Karpas-422 (cell line): Measurements from ENCODE around the gene TRAPPC14. TPM values are rescaled to one million over a fixed set of nuclear protein-coding genes. Genes with fewer than 3 reads are reported as not detected.

Experiments used
- DNase-seq: peaks from one replicate; pipeline ENCODE4 v3.0.0-alpha.2; 2015
- H2AFZ ChIP-seq: fragments of 200-600 bp; sonication (generic); 2 replicates; pipeline ENCODE4 v1.6.1; 2014; ENCODE audit warnings: antibody characterized with exemption, low read length, mixed read lengths
- H3K27ac ChIP-seq: fragments of 200-600 bp; sonication (generic); 2 replicates; pipeline ENCODE4 v1.5.1; 2014; ENCODE audit warnings: mild to moderate bottlenecking, low read length, moderate library complexity
- H3K27me3 ChIP-seq: fragments of 200-600 bp; sonication (generic); 2 replicates; pipeline ENCODE4 v1.6.1; 2014; ENCODE audit warnings: low read length, mixed read lengths
- H3K36me3 ChIP-seq: fragments of 200-600 bp; sonication (generic); 2 replicates; pipeline ENCODE4 v1.6.1; 2014; ENCODE audit warnings: low read length, mixed read lengths; ENCODE audit not compliant: insufficient read depth
- H3K4me1 ChIP-seq: fragments of 200-600 bp; sonication (generic); 2 replicates; pipeline ENCODE4 v1.6.1; 2014; ENCODE audit warnings: mild to moderate bottlenecking, low read length, mixed read lengths
- H3K4me2 ChIP-seq: fragments of 200-600 bp; sonication (generic); 2 replicates; pipeline ENCODE4 v1.6.1; 2014; ENCODE audit warnings: low read length, low read depth, mild to moderate bottlenecking; ENCODE audit not compliant: poor library complexity, severe bottlenecking
- H3K4me3 ChIP-seq: fragments of 200-600 bp; sonication (generic); 2 replicates; pipeline ENCODE4 v1.5.1; 2014; ENCODE audit warnings: mild to moderate bottlenecking, antibody characterized with exemption, low read length, mixed read lengths
- H3K79me2 ChIP-seq: fragments of 200-600 bp; sonication (generic); 2 replicates; pipeline ENCODE4 v1.6.1; 2014; ENCODE audit warnings: mild to moderate bottlenecking, low read length, mixed read lengths
- H3K9ac ChIP-seq: fragments of 200-600 bp; sonication (generic); 2 replicates; pipeline ENCODE4 v1.6.0; 2014; ENCODE audit warnings: low read length
- H3K9me2 ChIP-seq: fragments of 200-600 bp; sonication (generic), shearing (Covaris generic); replicated peaks from 2 replicates; pipeline ENCODE4 v1.6.0; 2014; ENCODE audit warnings: mild to moderate bottlenecking, low read length, moderate library complexity; ENCODE audit not compliant: insufficient read depth
- H3K9me3 ChIP-seq: fragments of 300-700, 200-600 bp; sonication (generic); 2 replicates; pipeline ENCODE4 v1.6.1; 2014; ENCODE audit warnings: low read length, mixed read lengths
- H4K20me1 ChIP-seq: fragments of 200-600 bp; sonication (generic); 2 replicates; pipeline ENCODE4 v1.6.1; 2014; ENCODE audit warnings: mild to moderate bottlenecking, antibody characterized with exemption, low read length, low read depth; ENCODE audit not compliant: insufficient read depth
- total RNA-seq: library from RNA; depleted of rRNA; stranded (reverse); fragments of >200 nt; shearing (Covaris generic); gene quantifications from 2 replicates; pipeline ENCODE4 v1.2.3, GENCODE V29; 2014; ENCODE audit warnings: low replicate concordance

TRAPPC14 gene
- total RNA-seq, 1 experiment from 2014 or later, result 15.8 TPM

GRCh38 chr7:100177045-100178001 is 18.8 kb upstream of the TRAPPC14 start, which contains the start of the genes GPC2 and STAG3:
Gene GPC2 (minus strand): TSS chr7:100177381. CDS start chr7:100177199, 182 bp downstream.
Gene STAG3 (plus strand): TSS chr7:100177918. CDS start chr7:100180557, 2,639 bp downstream.
- Histone ChIP-seq H4K20me1 (peaks cover 3% of the 10 kb centered on the region; the same call in 1 of the 2 replicates), H3K4me1 (peaks cover 8% of the 10 kb centered on the region), H3K79me2 (no peaks in the 10 kb centered on the region), H3K9me2 (no peaks in the 10 kb centered on the region), H3K9ac (peak within 1 kb of the TSS; percentile 83), H2AFZ (peak within 1 kb of the TSS; percentile 98), H3K36me3 (no peaks in the 10 kb centered on the region), H3K9me3 (no peaks in the 10 kb centered on the region), H3K27me3 (no peaks in the 10 kb centered on the region), H3K4me3 (peak within 1 kb of the TSS; percentile 89), H3K4me2 (peak within 1 kb of the TSS; percentile 96), H3K27ac (no peak within 1 kb of the TSS)
- DNase-seq, result peak; percentile 99

GRCh38 chr7:100176096-100177044 is 17.8 kb upstream of the TRAPPC14 start:
- no peaks in the 10 kb centered on the region for H3K79me2 ChIP-seq
- peak overlapping the region; percentile 96 for H3K4me2 ChIP-seq
- peaks cover 3% of the 10 kb centered on the region; the same call in 1 of the 2 replicates for H4K20me1 ChIP-seq
- H3K9ac ChIP-seq, result peak overlapping the region; percentile 83
- H2AFZ ChIP-seq, result peak overlapping the region; percentile 98
- no peaks in the 10 kb centered on the region for H3K36me3 ChIP-seq
- peak overlapping the region; percentile 89 for H3K4me3 ChIP-seq
- no peaks in the 10 kb centered on the region for H3K9me2 ChIP-seq
- no peak for DNase-seq
- no peaks in the 10 kb centered on the region for H3K27me3 ChIP-seq
- peaks cover 8% of the 10 kb centered on the region for H3K4me1 ChIP-seq
- H3K27ac ChIP-seq, result no peak overlapping the region
- H3K9me3 ChIP-seq, result no peaks in the 10 kb centered on the region

DNA sequence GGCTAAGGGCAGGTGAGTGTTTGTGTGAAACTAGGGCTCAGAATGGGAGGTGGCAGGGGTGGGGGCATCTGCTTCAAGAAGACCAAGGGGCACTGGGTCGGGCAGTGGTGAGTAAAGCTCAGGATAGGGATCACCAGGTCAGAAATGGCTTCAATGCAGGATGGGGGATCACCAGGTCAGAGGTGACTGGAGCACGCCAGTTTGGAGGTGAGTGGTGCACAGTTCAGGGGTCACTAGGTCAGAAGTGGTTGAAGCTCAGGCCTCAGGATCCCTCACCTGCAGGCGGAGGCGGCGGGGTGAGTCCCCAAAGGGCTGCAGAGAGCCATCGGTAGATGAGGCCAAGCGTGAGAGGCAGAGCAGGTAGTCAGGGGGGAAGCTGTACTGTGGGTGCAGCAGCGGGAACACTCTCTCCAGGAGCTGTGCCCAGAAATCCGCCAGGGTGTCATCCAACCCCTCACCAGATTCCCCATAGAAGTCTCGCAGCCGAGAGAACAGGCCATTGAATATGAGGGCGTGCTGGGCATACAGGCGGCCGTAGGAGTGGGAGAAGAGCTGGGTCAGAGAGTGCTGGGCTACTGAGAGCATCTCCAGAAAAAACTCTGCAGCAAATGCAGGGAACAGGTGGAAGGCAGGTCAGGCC is 16.9 kb upstream of the TRAPPC14 start:
- no peak overlapping the region for H3K4me3 ChIP-seq
- H3K4me2 ChIP-seq, result no peak overlapping the region
- no peaks in the 10 kb centered on the region for H3K27me3 ChIP-seq
- H2AFZ ChIP-seq, result no peak overlapping the region
- no peaks in the 10 kb centered on the region for H3K9me3 ChIP-seq
- no peak for DNase-seq
- H3K9ac ChIP-seq, result no peak overlapping the region
- H4K20me1 ChIP-seq, result peaks cover 3% of the 10 kb centered on the region; the same call in 1 of the 2 replicates
- no peak overlapping the region for H3K27ac ChIP-seq
- H3K36me3 ChIP-seq, result no peaks in the 10 kb centered on the region
- H3K79me2 ChIP-seq, result no peaks in the 10 kb centered on the region
- no peaks in the 10 kb centered on the region for H3K9me2 ChIP-seq
- peaks cover 8% of the 10 kb centered on the region for H3K4me1 ChIP-seq

DNA sequence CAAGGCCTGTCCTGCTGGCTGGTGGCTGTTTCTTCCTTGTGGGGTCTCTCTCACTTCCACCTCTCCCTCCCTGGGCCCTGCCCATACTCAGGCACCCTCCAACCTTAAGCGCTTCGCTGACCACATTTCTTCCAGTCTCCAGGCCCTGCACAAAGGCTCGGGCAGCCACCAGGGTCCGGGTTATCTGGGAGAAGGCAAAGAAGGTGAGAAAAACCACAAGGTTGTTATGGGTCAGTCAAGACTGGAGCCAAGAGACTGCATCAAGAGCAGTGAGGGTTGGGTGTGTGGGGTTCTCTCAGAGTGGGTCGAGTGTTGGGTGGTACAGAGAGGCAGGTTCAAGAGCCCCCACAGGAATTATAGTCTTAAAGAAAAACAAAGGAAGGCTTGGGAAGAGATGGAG is 16.1 kb upstream of the TRAPPC14 start:
- no peak overlapping the region for H3K4me3 ChIP-seq
- no peaks in the 10 kb centered on the region for H3K27me3 ChIP-seq
- H2AFZ ChIP-seq, result no peak overlapping the region
- H3K27ac ChIP-seq, result no peak overlapping the region
- H3K79me2 ChIP-seq, result no peaks in the 10 kb centered on the region
- no peak overlapping the region for H3K9ac ChIP-seq
- no peak overlapping the region for H3K4me2 ChIP-seq
- DNase-seq, result no peak
- H3K9me2 ChIP-seq, result no peaks in the 10 kb centered on the region
- peaks cover 3% of the 10 kb centered on the region; the same call in 1 of the 2 replicates for H4K20me1 ChIP-seq
- H3K9me3 ChIP-seq, result no peaks in the 10 kb centered on the region
- peaks cover 8% of the 10 kb centered on the region for H3K4me1 ChIP-seq
- H3K36me3 ChIP-seq, result no peaks in the 10 kb centered on the region

GRCh38 chr7:100173806-100174495 is 15.4 kb upstream of the TRAPPC14 start:
- Histone ChIP-seq H4K20me1 (peaks cover 3% of the 10 kb centered on the region; the same call in 1 of the 2 replicates), H3K27me3 (no peaks in the 10 kb centered on the region), H2AFZ (no peak overlapping the region), H3K9ac (no peak overlapping the region), H3K9me2 (no peaks in the 10 kb centered on the region), H3K4me2 (no peak overlapping the region), H3K27ac (no peak overlapping the region), H3K4me3 (no peak overlapping the region), H3K4me1 (peaks cover 8% of the 10 kb centered on the region), H3K36me3 (no peaks in the 10 kb centered on the region), H3K9me3 (no peaks in the 10 kb centered on the region), H3K79me2 (no peaks in the 10 kb centered on the region)
- DNase-seq, result no peak

DNA sequence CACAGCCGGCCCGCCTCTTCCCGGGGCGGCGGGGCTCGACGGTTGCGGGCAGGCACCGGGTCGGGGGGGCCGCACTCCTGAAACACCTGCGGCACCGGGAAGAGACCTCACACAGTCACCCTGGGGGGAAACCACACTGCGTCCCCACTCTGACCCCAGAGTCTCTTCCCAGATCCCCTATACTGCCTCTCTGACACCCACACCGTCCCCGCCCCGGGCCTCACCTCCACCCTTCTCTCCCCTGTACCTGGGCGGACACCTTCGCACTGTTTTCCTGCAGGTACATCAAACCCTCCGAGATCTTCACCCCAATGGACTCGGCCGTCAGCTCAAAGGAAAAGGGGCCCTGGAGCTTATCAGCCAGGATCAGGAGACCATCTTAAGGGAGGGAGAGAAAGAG is 13.3 kb upstream of the TRAPPC14 start:
- H3K4me2 ChIP-seq, result no peak overlapping the region
- H3K36me3 ChIP-seq, result no peaks in the 10 kb centered on the region
- H3K27ac ChIP-seq, result no peak overlapping the region
- no peaks in the 10 kb centered on the region for H3K9me2 ChIP-seq
- H3K79me2 ChIP-seq, result no peaks in the 10 kb centered on the region
- no peak overlapping the region for H3K4me3 ChIP-seq
- no peak overlapping the region for H2AFZ ChIP-seq
- DNase-seq, result no peak
- H3K27me3 ChIP-seq, result no peaks in the 10 kb centered on the region
- H4K20me1 ChIP-seq, result peaks cover 3% of the 10 kb centered on the region; the same call in 1 of the 2 replicates
- H3K9me3 ChIP-seq, result no peaks in the 10 kb centered on the region
- H3K9ac ChIP-seq, result no peak overlapping the region
- peaks cover 10% of the 10 kb centered on the region for H3K4me1 ChIP-seq

DNA sequence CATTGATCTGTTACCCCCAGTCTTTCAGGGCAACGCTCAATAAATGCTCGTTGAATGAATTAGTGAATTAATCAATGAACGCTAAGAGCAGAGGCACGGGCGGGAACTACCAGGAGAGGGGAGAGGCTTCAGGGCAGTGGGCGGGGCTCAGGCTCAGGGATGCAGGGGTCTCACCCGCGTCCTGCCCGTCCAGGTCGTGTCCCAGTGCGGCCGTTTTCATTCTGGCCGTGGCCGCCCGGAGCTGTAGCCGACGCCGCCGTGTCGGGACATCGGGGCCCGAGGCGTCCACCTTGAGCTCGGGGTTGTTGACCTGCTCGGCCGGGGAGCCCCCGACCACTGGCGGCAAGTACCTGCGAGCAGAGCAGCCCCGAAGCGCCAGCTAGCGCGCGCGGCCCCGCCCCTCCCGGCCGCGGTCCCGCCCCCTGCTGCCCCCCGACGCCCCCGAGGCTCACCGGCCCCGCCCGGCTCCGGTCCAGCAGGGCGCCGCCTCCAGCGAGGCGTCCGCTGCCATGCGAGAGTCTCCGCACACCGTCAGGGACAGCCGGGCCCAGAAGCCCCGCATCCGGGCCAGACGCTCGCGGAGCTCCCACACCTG is 12.7 kb upstream of the TRAPPC14 start:
- Histone ChIP-seq H3K27me3 (no peaks in the 10 kb centered on the region), H3K9me3 (no peaks in the 10 kb centered on the region), H3K4me1 (peaks cover 5% of the 10 kb centered on the region), H4K20me1 (no peaks in the 10 kb centered on the region), H3K4me2 (peak overlapping the region; percentile 40), H2AFZ (no peak overlapping the region), H3K27ac (no peak overlapping the region), H3K9ac (no peak overlapping the region), H3K9me2 (no peaks in the 10 kb centered on the region), H3K79me2 (no peaks in the 10 kb centered on the region), H3K36me3 (no peaks in the 10 kb centered on the region), H3K4me3 (no peak overlapping the region)
- no peak for DNase-seq
